Body of pancreas (tissue), 4 donors: ENCODE results near the gene KRT16. TPM values are rescaled to one million over a fixed set of nuclear protein-coding genes. Genes with fewer than 3 reads are reported as not detected.
"Not testable (repeated sequence)": the region's sequence is repeated elsewhere in the genome, so short reads cannot be mapped to it uniquely, and the experiment has no call there.

Source experiments
- ATAC-seq: fragments of 150-250 bp; one replicate; pipeline ENCODE4 v1.9.1; 2016
- DNase-seq, 4 donors: peaks; one replicate each; pipeline ENCODE4 v3.0.0-alpha.2; 2019
- H3K27ac ChIP-seq, 4 donors: fragments of 200-600 bp; sonication (generic); 1 replicate in 3 of 4; 2 replicates in 1 of 4; pipeline versions ENCODE4 v1.5.1 to v1.6.1; 2016 to 2019; ENCODE audit warnings: mild to moderate bottlenecking in 1 of 4, mixed read lengths in 1 of 4, moderate library complexity in 1 of 4
- H3K27me3 ChIP-seq, 2 donors: fragments of 200-600 bp; sonication (generic); one replicate each; pipeline ENCODE4 v1.6.0; 2016; ENCODE audit warnings: mild to moderate bottlenecking in 1 of 2
- H3K36me3 ChIP-seq, 2 donors: fragments of 200-600 bp; sonication (generic); replicated peaks in 1 of 2; 2 replicates each; pipeline ENCODE4 v1.5.1; 2016; ENCODE audit warnings: low read depth in 2 of 2; ENCODE audit not compliant: insufficient read depth in 1 of 2
- H3K4me1 ChIP-seq: fragments of 200-600 bp; sonication (generic); one replicate; pipeline ENCODE4 v1.6.0; 2016
- H3K4me3 ChIP-seq, 2 donors: fragments of 200-600 bp; sonication (generic); 1 replicate in 1 of 2; 2 replicates in 1 of 2; pipeline ENCODE4 v1.5.1; 2016 to 2019
- H3K9me3 ChIP-seq, 3 donors: fragments of 200-600 bp; sonication (generic); 1 replicate in 2 of 3; 2 replicates in 1 of 3; pipeline ENCODE4 v1.5.1; 2016
- POLR2A ChIP-seq, 3 donors: fragments of 450-650 bp; IDR thresholded peaks; one replicate each; pipeline ENCODE4 v1.6.1; 2016; ENCODE audit warnings: antibody characterized with exemption in 3 of 3, mild to moderate bottlenecking in 2 of 3
- WGBS, 2 donors: methylation state at CpG; one replicate each; pipeline ENCODE4 v1.1.5; 2017; 5-methylcytosine and 5-hydroxymethylcytosine counted together
- intact Hi-C: fragments of 100-400 bp; cut with DNase I; formaldehyde crosslinking; loops from one replicate; pipeline ENCODE4 v1.15.1; 2023
- total RNA-seq, 2 donors: library from RNA; depleted of rRNA; stranded (reverse); fragments of >200 nt; gene quantifications; one replicate each; pipeline ENCODE4 v1.1.0, GENCODE V29; 2016
- TF ChIP-seq, protein P1 (sequence below), 7 experiments: fragments of 450-650 bp in 4 of 7; fragments of 200-600 bp in 3 of 7; sonication (generic) in 3 of 7; IDR thresholded peaks; one replicate each; pipeline ENCODE4 v1.5.1; 2016 to 2019; ENCODE audit warnings: antibody characterized with exemption in 7 of 7

KRT16 gene
- total RNA-seq, 2 donors from 2014 or later = 1.6 to 4.2 TPM

DNA sequence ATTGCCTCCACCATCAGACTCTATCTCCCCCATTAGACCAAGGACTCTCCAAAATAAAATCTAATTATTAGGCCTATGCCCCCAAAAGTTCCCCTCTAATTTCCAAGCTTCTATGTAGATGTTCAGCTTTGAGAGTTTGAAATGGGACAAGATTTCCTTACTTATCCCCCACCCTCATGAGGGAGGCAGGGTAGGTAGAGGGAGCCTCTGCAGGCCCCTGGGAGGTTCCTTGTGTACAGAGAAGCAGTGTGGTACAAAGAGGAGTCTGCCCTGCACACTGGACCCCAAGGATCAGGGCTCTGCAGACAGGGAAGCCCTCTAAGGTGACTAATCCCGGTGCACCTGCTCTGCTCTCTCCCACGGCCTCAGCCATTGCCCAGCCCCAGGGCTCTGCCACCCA lies 9.3 kb upstream of the KRT16 start:
- no peak overlapping the region for H3K4me3 ChIP-seq
- TF ChIP-seq, protein P1, sequence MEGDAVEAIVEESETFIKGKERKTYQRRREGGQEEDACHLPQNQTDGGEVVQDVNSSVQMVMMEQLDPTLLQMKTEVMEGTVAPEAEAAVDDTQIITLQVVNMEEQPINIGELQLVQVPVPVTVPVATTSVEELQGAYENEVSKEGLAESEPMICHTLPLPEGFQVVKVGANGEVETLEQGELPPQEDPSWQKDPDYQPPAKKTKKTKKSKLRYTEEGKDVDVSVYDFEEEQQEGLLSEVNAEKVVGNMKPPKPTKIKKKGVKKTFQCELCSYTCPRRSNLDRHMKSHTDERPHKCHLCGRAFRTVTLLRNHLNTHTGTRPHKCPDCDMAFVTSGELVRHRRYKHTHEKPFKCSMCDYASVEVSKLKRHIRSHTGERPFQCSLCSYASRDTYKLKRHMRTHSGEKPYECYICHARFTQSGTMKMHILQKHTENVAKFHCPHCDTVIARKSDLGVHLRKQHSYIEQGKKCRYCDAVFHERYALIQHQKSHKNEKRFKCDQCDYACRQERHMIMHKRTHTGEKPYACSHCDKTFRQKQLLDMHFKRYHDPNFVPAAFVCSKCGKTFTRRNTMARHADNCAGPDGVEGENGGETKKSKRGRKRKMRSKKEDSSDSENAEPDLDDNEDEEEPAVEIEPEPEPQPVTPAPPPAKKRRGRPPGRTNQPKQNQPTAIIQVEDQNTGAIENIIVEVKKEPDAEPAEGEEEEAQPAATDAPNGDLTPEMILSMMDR (IDR thresholded peaks at IDR 0.05) = no peak
- TF ChIP-seq POLR2A (IDR thresholded peaks at IDR 0.05) = no peak
- H3K9me3 ChIP-seq = no peaks in the 10 kb centered on the region
- no peaks in the 10 kb centered on the region for H3K4me1 ChIP-seq
- H3K27ac ChIP-seq = no peak overlapping the region
- no peak for ATAC-seq
- no peak for DNase-seq
- no peaks in the 10 kb centered on the region for H3K36me3 ChIP-seq
- 52 to 65% methylated on average over 2 of the region's 2 CpGs for WGBS, 2 donors
- no peaks in the 10 kb centered on the region for H3K27me3 ChIP-seq
- intact Hi-C loops = no loop called here

DNA sequence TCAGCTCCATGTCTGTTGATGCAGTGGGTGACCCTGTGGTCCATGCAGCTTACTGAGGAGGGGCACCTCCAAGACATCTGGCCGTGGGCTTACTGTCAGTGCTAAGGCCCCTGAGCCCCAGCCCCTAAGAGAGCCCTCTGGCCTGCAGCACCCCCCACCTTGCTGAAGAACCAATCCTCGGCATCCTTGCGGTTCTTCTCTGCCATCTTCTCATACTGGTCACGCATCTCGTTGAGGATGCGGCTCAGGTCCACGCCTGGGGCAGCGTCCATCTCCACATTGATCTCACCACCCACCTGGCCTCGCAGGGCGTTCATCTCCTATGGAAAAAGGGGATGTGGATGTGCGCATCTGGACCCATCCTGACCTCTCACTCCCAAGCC lies 8.9 kb upstream of the KRT16 start:
- 71 to 77% methylated on average over 11 of the region's 11 CpGs for WGBS, 2 donors
- H3K9me3 ChIP-seq, ATAC-seq, H3K4me1 ChIP-seq, H3K4me3 ChIP-seq, H3K27ac ChIP-seq, H3K27me3 ChIP-seq, H3K36me3 ChIP-seq, DNase-seq, intact Hi-C loops: not testable (repeated sequence)

GRCh38 chr17:41620583-41621434 lies 8.2 kb upstream of the KRT16 start:
- Histone ChIP-seq H3K27ac (no peak overlapping the region), H3K9me3 (no peaks in the 10 kb centered on the region), H3K4me3 (no peak overlapping the region), H3K36me3 (no peaks in the 10 kb centered on the region), H3K27me3 (no peaks in the 10 kb centered on the region), H3K4me1 (no peaks in the 10 kb centered on the region)
- ATAC-seq (no peak), DNase-seq (no peak)
- intact Hi-C loops = no loop called here
- WGBS, 2 donors = 59 to 71% methylated on average over 16 to 20 of the region's 21 CpGs
- TF ChIP-seq, protein P1 (IDR thresholded peaks at IDR 0.05) = no peak
- TF ChIP-seq POLR2A (IDR thresholded peaks at IDR 0.05) = no peak

DNA sequence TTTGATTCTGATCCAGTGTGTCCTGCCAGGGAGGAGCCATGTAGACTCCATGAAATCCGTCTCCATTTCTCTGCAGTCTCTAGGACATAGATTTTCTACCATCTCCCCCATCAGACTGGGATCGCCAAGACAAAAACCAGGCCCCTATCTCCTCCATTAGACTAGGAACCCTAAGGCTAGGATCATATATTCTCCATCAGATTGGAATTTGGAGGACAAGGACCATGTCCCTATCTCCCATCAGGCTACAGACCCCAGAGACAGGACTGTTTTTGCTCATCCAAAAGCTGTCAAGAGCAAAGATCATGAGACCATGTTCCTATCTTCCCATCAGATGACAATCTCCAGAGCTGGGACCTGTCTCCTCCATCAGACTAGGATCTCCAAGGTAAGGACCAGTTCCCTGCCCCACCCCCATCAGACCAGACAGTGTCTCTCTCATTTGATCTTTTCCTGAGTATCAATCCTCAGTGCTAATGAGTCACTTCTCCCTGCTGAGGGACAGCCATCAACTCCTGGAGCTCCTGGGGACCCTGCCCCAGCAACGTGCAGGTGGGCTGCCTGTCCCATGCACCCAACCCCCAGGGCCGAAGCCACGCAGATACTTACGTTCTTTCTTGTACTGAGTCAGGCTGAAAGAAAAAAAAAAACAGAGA lies 7.5 kb upstream of the KRT16 start:
- H3K9me3 ChIP-seq, intact Hi-C loops, ATAC-seq, H3K27me3 ChIP-seq, H3K4me1 ChIP-seq, DNase-seq, H3K27ac ChIP-seq, H3K4me3 ChIP-seq, H3K36me3 ChIP-seq: not testable (repeated sequence)
- WGBS, 2 donors = 65 to 67% methylated on average over 6 of the region's 6 CpGs

DNA sequence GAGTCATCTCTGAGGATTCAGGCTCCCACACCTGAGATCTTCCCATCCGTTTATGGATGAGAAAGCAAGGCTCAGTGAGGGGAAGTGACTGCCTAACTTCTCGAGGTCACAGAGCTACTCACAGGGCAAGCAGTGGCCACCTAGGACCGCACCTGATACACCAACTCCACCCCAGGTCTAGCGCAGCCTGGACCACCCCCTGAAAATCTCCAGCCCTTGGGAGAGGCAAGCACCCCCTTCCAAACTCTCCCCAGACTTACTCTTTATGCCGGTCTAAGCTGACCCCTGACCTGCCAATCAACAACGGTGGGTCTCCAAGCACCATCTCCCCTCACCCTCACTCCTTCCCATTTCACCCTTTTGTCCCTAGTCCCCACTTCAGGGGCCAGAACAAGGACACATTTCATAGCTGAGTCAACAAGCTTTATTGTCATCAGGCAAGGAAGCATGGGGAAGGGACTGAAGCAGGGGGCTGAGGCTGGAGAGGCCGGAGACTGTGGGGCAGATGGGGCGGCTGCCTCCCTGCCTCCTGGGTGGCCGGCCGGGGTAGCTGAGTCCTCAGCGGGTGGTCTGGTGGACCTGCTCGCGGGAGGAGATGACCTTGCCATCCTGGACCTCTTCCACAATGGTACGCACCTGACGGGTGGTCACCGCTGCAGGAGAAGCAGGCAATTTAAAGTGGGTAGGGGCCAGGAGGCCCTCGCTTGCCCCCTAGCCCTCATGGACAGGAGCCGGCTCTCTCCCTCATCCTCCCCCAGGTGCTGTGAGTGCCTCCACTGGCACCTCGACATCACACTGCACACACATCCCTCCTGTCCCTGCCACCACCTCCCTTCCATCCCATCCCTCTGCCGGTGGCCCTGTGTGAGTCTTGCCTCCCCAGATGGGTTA lies 6.7 kb upstream of the KRT16 start:
- ATAC-seq (no peak), DNase-seq (no peak)
- Histone ChIP-seq H3K27ac (no peak overlapping the region), H3K36me3 (no peaks in the 10 kb centered on the region), H3K4me1 (no peaks in the 10 kb centered on the region), H3K4me3 (no peak overlapping the region), H3K9me3 (no peaks in the 10 kb centered on the region), H3K27me3 (no peaks in the 10 kb centered on the region)
- intact Hi-C loops = no loop called here
- TF ChIP-seq, protein P1 (IDR thresholded peaks at IDR 0.05) = no peak
- no peak for TF ChIP-seq POLR2A (IDR thresholded peaks at IDR 0.05)
- 40 to 65% methylated on average over 8 to 19 of the region's 20 CpGs for WGBS, 2 donors
